PC-9 (cell line): Measurements from ENCODE around the gene DNASE1L2. TPM values are rescaled to one million over a fixed set of nuclear protein-coding genes. Genes with fewer than 3 reads are reported as not detected.
A peak's percentile ranks its signal among the peaks of the same experiment; 100 is the strongest.
"Not testable (repeated sequence)": the region's sequence is repeated elsewhere in the genome, so short reads cannot be mapped to it uniquely, and the experiment has no call there.

ENCODE experiments used
- BruUV-seq: library from RNA; stranded (reverse); fragments of 400-500 nt; replicated peaks from 2 replicates; lab custom pipeline; 2021; lab: Mats Ljungman, UMichigan
- CTCF ChIA-PET: fragments of 300-600 bp; sonication (Branson Sonifier 250); formaldehyde crosslinking; loops from one replicate; lab custom pipeline; 2022; ENCODE audit warnings: antibody characterized with exemption; lab: Charles Lee
- POLR2A ChIA-PET: fragments of 300-600 bp; sonication (Branson Sonifier 250); formaldehyde crosslinking; loops from one replicate; lab custom pipeline; 2022; ENCODE audit warnings: antibody characterized with exemption; ENCODE audit not compliant: unreplicated experiment; lab: Charles Lee
- DNase-seq, 2 experiments: peaks; one replicate each; pipeline versions ENCODE4 v3.0.0 to v3.0.0-alpha.2; 2015 to 2022; ENCODE audit warnings: mixed read lengths in 1 of 2
- H2AFZ ChIP-seq: fragments of 200-600 bp; sonication (generic); 2 replicates; pipeline ENCODE4 v1.8.1; 2017; ENCODE audit warnings: antibody characterized with exemption
- H3F3A ChIP-seq: fragments of 200-600 bp; sonication (generic); 2 replicates; pipeline ENCODE4 v1.8.1; 2017; ENCODE audit warnings: antibody characterized with exemption, mild to moderate bottlenecking, low read depth; ENCODE audit not compliant: insufficient read depth
- H3K27ac ChIP-seq: fragments of 200-600 bp; sonication (generic); 2 replicates; pipeline ENCODE4 v1.6.1; 2016; ENCODE audit warnings: mixed run types
- H3K27me3 ChIP-seq: fragments of 200-600 bp; sonication (generic); 2 replicates; pipeline ENCODE4 v1.6.1; 2016; ENCODE audit warnings: low read depth, mixed run types; ENCODE audit not compliant: insufficient read depth
- H3K36me3 ChIP-seq: fragments of 200-600 bp; sonication (generic); 2 replicates; pipeline ENCODE4 v1.6.1; 2016; ENCODE audit warnings: low read depth, mixed run types
- H3K4me1 ChIP-seq: fragments of 200-600 bp; sonication (generic); replicated peaks from 2 replicates; pipeline ENCODE4 v1.6.1; 2016; ENCODE audit warnings: mixed run types; ENCODE audit not compliant: insufficient read depth
- H3K4me2 ChIP-seq: fragments of 200-600 bp; sonication (generic); 2 replicates; pipeline ENCODE4 v1.6.1; 2017; ENCODE audit warnings: mixed run types
- H3K4me3 ChIP-seq: fragments of 200-600 bp; sonication (generic); 2 replicates; pipeline ENCODE4 v1.6.1; 2016; ENCODE audit warnings: mixed run types
- H3K79me2 ChIP-seq: fragments of 200-600 bp; sonication (generic); 2 replicates; pipeline ENCODE4 v1.6.1; 2017; ENCODE audit warnings: low read depth, mixed run types
- H3K9me2 ChIP-seq: fragments of 200-600 bp; sonication (generic); 2 replicates; pipeline ENCODE4 v1.8.1; 2017; ENCODE audit warnings: mild to moderate bottlenecking; ENCODE audit not compliant: insufficient read depth
- H3K9me3 ChIP-seq: fragments of 200-600 bp; sonication (generic); 2 replicates; pipeline ENCODE4 v1.8.1; 2016; ENCODE audit warnings: low read depth; ENCODE audit not compliant: insufficient read depth
- H4K20me1 ChIP-seq: fragments of 200-600 bp; sonication (generic); 2 replicates; pipeline ENCODE4 v1.8.1; 2017; ENCODE audit not compliant: insufficient read depth
- EZH2 ChIP-seq: fragments of 200-600 bp; sonication (generic); IDR thresholded peaks from 2 replicates; pipeline ENCODE4 v1.8.0; 2017; ENCODE audit warnings: antibody characterized with exemption, low read depth
- intact Hi-C: fragments of 100-400 bp; cut with micrococcal nuclease; formaldehyde crosslinking; loops from one replicate; pipeline ENCODE4 v1.10.0; 2022; ENCODE audit not compliant: unreplicated experiment
- total RNA-seq: library from RNA; stranded (reverse); gene quantifications from 2 replicates; pipeline ENCODE4 v1.2.3, GENCODE V29; 2021
- TF ChIP-seq, protein P1 (sequence below): fragments of 200-600 bp; sonication (generic); conservative IDR thresholded peaks from 2 replicates; pipeline ENCODE4 v1.6.1; 2017; ENCODE audit warnings: mixed run types, antibody characterized with exemption, mild to moderate bottlenecking, moderate library complexity

DNASE1L2 gene
- total RNA-seq, 1 experiment from 2014 or later, result 7.3 TPM

DNA sequence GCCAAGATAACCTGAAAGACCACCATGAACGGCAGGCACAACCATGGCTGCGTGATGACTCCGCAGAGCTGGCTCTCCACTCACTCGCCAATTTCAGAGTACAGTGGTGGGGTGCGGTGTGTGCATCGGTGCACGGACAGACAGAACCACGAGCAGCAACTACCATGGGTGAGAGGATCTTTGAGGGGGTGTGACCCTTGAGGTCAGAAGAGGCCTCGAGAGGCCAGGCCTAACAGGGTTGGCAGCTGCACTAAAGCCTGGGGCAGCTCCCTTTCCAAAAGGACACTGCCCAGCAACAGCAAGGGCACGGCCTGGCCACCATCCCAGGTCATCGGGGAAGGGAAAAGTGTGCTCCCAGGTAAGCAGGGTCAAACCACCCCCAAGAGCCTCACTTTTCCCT lies 17.0 kb downstream of the DNASE1L2 start:
- Histone ChIP-seq H3K36me3 (peaks cover 16% of the 10 kb centered on the region), H3K27ac (no peak overlapping the region), H4K20me1 (peaks cover 46% of the 10 kb centered on the region), H2AFZ (no peak overlapping the region), H3K4me2 (0 out of 2 replicates have a peak overlapping the region, but pooled peaks have one; percentile 85), H3F3A (peaks cover 80% of the 10 kb centered on the region), H3K79me2 (peaks cover 32% of the 10 kb centered on the region), H3K27me3 (no peaks in the 10 kb centered on the region), H3K4me1 (peaks cover 22% of the 10 kb centered on the region), H3K9me3 (no peaks in the 10 kb centered on the region), H3K4me3 (no peak overlapping the region), H3K9me2 (no peaks in the 10 kb centered on the region)
- TF ChIP-seq EZH2, result no peak
- TF ChIP-seq, protein P1, sequence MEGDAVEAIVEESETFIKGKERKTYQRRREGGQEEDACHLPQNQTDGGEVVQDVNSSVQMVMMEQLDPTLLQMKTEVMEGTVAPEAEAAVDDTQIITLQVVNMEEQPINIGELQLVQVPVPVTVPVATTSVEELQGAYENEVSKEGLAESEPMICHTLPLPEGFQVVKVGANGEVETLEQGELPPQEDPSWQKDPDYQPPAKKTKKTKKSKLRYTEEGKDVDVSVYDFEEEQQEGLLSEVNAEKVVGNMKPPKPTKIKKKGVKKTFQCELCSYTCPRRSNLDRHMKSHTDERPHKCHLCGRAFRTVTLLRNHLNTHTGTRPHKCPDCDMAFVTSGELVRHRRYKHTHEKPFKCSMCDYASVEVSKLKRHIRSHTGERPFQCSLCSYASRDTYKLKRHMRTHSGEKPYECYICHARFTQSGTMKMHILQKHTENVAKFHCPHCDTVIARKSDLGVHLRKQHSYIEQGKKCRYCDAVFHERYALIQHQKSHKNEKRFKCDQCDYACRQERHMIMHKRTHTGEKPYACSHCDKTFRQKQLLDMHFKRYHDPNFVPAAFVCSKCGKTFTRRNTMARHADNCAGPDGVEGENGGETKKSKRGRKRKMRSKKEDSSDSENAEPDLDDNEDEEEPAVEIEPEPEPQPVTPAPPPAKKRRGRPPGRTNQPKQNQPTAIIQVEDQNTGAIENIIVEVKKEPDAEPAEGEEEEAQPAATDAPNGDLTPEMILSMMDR, result no peak
- no TSS peak for BruUV-seq
- POLR2A ChIA-PET, result no interaction called here
- CTCF ChIA-PET, result no interaction called here
- DNase-seq, result no peak
- intact Hi-C loops, result loop anchor here (5.0 to 10.0 kb wide), 3 partner anchors 41 to 249 kb away; partner anchors contain the start of genes BRICD5, PGP and ZNF598

GRCh38 chr16:2256531-2257140 lies 20.4 kb downstream of the DNASE1L2 start:
- no peaks in the 10 kb centered on the region for H3K9me2 ChIP-seq
- no peak for TF ChIP-seq EZH2
- TF ChIP-seq, protein P1, result no peak
- H3F3A ChIP-seq, result peaks cover 98% of the 10 kb centered on the region
- H3K27ac ChIP-seq, result no peak overlapping the region
- ChIA-PET POLR2A (no interaction called here), CTCF (no interaction called here)
- H4K20me1 ChIP-seq, result peaks cover 67% of the 10 kb centered on the region
- H3K9me3 ChIP-seq, result no peaks in the 10 kb centered on the region
- peaks cover 32% of the 10 kb centered on the region for H3K79me2 ChIP-seq
- DNase-seq, result no peak
- no peak overlapping the region for H3K4me3 ChIP-seq
- H2AFZ ChIP-seq, result no peak overlapping the region
- intact Hi-C loops, result loop anchor here (10.0 kb wide), 1 partner anchor 252 kb away; the partner anchor contains the start of gene ZNF598
- no peak overlapping the region for H3K4me2 ChIP-seq
- H3K27me3 ChIP-seq, result no peaks in the 10 kb centered on the region
- peaks cover 18% of the 10 kb centered on the region for H3K4me1 ChIP-seq
- BruUV-seq, result no TSS peak
- H3K36me3 ChIP-seq, result peaks cover 42% of the 10 kb centered on the region

DNA sequence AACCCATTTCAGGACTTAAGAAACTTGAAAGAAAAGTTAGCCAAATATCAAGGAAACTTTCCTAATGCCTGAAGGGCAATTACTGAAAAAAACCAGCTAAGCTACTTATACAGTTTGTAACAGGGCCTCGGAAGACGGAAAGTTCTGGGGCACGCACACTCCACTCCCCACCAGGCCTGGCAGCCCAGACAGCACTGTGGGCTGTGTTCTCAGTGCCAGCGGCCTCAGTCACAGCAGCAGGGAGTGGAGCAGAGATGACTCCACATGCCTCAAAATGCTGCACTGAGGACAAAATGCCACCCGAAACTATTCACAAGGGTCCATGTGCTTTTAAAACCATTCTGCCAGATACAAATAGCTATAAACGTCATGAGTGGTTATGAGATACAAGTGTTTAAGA lies 21.5 kb downstream of the DNASE1L2 start:
- CTCF ChIA-PET, result no interaction called here
- BruUV-seq, result no TSS peak
- Histone ChIP-seq H2AFZ (no peak overlapping the region), H3K4me1 (peaks cover 7% of the 10 kb centered on the region), H3K9me3 (no peaks in the 10 kb centered on the region), H3K27me3 (no peaks in the 10 kb centered on the region), H3K4me2 (no peak overlapping the region), H4K20me1 (peaks cover 70% of the 10 kb centered on the region), H3K79me2 (peaks cover 42% of the 10 kb centered on the region), H3K9me2 (no peaks in the 10 kb centered on the region), H3K4me3 (no peak overlapping the region), H3K36me3 (peaks cover 46% of the 10 kb centered on the region), H3K27ac (no peak overlapping the region), H3F3A (peaks cover 95% of the 10 kb centered on the region)
- POLR2A ChIA-PET, result interaction anchor here (0.7 kb wide), 1 partner anchor 213 kb away, joined by 6 read pairs; the partner anchor contains the start of gene NTN3
- TF ChIP-seq, protein P1, result no peak
- TF ChIP-seq EZH2, result no peak
- intact Hi-C loops, result loop anchor here (10.0 kb wide), 1 partner anchor 253 kb away; the partner anchor contains the start of gene ZNF598
- DNase-seq, result no peak

DNA sequence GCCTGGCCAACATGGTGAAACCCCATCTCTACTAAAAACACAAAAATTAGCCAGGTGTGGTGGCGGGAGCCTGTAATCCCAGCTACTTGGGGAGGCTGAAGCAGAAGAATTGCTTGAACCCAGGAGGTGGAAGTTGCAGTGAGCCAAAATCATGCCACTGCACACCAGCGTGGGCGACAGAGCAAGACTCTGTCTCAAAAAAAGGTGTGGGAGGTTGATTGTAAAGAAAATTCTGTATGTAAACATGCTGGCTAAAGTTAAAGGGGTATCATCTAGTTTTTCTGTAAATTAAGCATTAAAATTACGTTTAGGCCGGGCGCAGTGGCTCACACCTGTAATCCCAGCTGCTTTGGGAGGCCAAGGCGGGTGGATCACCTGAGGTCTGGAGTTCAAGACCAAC lies 22.3 kb downstream of the DNASE1L2 start:
- H3K4me1 ChIP-seq, CTCF ChIA-PET, H3K9me2 ChIP-seq, BruUV-seq, H3K4me2 ChIP-seq, H3K27me3 ChIP-seq, H3K9me3 ChIP-seq, H2AFZ ChIP-seq, DNase-seq, H3K27ac ChIP-seq, H3K4me3 ChIP-seq: not testable (repeated sequence)
- intact Hi-C loops, result loop anchor here (10.0 kb wide), 1 partner anchor 254 kb away; the partner anchor contains the start of gene ZNF598
- Histone ChIP-seq H3K79me2 (peaks cover 50% of the 10 kb centered on the region), H4K20me1 (peaks cover 72% of the 10 kb centered on the region), H3F3A (peaks cover 87% of the 10 kb centered on the region), H3K36me3 (peaks cover 49% of the 10 kb centered on the region)
- POLR2A ChIA-PET, result interaction anchor here (0.6 to 0.7 kb wide), 2 partner anchors 20 to 35 kb away, joined by 4 to 5 read pairs; no protein-coding TSS in a partner anchor
